NCI-H69 (cell line): ENCODE results near the gene GLUL.

Experiments used
- DNase-seq: peaks from one replicate; lab custom pipeline; 2025; lab: John Stamatoyannopoulos, UW

Gene GLUL

GRCh38 chr1:182391362-182392049, at the start of gene GLUL:
Gene GLUL (minus strand): TSS chr1:182391790. CDS start chr1:182388737, 3,053 bp downstream.
- DNase-seq: peak; percentile 98

- DNase-seq: no peak
Observed at GRCh38 chr1:182438326-182438725, 46.7 kb upstream of the GLUL start.

GRCh38 chr1:182433580-182433979, 42.0 kb upstream of the GLUL start:
- no peak for DNase-seq

- no peak for DNase-seq
Observed at GRCh38 chr1:182431278-182431677, 39.7 kb upstream of the GLUL start.

DNA sequence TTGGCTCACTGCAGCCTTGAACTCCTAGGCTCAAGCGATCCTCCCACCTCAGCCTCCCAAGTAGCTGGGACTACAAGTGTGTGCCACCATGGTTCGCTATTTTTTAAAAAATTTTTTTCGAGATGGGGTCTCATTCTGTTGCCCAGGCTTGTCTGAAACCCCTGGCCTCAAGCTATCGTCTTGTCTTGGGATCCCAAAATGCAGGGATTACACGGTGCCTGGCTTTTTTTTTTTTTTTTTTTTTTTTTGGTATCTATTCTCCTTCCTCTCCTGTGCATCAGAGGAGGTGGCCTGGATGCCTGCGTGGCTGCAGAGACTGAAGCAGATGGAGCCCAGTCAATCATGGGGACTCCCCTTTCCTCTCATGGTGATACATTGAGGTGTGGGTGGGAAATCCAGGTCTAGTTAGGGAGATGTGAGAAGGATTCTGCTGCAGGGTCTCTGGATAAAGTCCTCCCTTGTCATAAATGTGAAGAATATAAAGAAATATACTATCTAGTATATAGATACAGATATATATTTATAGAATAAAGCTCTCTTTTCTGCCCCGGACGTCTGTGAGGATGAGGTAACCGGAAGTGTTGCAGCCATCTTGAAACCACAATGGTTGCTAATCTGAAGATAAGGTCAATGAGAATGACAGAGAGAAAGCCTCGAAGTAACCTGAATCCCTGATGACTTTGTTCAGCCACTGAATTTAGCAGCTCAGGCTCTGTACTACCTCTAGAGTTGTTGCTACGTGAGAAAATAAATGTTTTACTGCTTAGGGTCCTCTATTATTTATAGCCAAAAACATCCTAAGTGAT, 38.9 kb upstream of the GLUL start:
- no peak for DNase-seq

DNA sequence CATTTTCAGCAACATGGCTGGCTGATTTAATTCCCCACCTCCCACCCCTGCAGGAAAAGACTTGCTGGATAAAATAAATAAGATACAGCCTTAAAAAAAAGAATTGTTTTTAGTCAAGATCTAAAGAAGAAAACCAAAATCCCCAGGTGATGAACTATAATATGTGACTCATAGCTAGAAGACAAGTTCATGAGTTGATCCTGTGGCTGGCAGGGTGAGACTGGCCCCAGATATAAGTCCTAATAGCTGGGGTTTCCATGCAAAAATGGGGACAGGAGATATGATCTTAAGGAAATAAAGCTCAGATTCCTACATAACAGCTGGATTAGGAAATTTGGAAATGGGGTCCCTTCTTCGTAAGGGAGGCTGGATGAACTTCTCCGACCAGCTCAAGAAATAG, 36.5 kb upstream of the GLUL start:
- DNase-seq: no peak

DNA sequence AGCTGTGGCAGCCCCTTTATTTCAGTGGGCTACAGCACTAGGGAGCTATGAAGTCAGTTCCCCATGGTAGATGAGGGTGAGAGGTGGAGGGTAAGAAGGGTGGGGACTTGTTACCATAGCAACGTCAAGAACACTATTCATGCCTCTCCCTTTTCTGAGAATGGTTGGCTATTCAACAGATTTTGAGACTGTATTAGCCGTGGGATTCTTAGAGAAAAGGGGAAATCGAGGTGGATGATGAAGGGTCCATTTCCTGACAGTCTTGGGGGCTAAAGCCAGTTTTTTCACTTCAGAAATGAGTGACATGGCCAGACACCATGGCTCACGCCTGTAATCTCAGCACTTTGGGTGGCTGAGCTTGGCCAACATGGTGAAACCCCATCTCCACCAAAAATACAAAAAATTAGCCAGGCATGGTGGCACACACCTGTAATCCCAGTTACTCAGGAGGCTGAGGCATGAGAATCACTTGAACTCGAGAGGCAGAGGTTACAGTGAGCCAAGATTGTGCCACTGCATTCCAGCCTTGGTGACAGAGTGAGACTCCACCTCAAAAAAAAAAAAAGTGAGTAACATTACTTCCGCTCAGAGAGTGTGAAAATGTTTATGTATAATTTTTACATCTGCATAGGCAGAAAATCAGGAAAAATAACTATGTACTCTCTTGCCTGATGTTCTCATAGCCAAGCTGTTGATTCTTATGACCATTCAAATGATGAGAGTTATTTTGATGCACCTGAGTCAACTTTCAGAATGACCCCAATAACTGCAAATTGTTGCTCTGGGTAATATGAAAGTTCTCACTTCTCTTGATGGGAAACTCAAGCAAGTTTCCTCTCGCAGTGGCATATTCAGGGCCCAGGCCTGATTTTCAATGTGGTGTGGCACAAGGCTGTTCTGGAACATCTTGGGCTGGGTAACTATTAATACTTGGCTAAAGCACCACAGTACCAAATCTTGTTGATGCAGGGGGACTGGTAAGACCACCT, 35.1 kb upstream of the GLUL start:
- no peak for DNase-seq

- no peak for DNase-seq
Observed at GRCh38 chr1:182415789-182416188, 24.2 kb upstream of the GLUL start.

DNA sequence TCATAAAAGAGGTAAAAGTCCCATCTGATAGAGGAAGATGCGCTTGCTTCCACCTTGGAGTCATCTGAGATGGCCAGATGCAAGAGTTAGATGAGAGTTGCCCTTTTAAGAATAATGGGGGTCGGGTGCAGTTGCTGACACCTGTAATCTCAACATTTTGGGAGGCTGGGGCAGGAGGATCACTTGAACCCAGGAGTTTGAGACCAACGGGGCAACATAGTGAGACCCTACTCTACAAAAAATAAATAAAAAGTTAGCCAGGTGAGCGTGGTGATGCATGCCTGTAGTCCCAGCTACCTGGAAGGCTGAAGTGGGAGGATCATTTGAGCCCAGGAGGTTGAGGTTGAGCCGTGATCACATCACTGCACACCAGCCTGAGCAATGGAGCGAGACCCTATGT, 22.4 kb upstream of the GLUL start:
- DNase-seq: no peak

GRCh38 chr1:182413486-182413885, 21.9 kb upstream of the GLUL start:
- no peak for DNase-seq

- DNase-seq: no peak
Observed at GRCh38 chr1:182410620-182411273, 19.2 kb upstream of the GLUL start.

GRCh38 chr1:182410138-182410537, 18.5 kb upstream of the GLUL start:
- DNase-seq: no peak

DNA sequence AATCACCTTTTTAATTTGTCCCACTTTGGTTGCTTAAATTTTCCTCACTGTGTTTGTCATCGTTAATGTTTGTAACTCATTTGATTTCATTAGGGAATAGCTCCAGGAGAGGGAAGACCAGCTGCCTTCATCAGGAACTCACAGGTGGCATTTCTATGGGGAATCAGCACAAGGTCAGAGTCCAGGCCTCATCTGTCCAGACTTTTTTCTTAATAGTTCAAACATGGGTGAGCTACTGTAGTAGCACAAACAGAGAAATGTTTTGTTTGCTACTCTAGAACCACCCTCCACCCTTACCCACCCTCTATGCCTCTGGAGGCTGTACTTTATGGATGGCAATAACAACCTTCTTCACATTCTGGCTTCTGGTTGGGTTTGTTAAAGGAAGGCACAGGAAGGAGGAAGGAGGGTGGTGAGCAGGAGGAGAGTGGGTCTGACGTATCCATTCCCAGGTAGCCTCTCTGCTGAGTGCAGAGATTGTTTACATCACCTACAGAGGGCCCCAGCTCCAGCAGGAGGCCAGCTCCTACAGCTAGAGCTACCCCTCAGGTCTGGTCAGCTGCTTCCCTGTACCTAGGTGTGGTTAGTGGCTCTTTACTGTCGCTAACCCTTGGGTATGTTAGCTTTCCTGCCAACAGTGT, 17.0 kb upstream of the GLUL start:
- DNase-seq: peak; percentile 31

DNA sequence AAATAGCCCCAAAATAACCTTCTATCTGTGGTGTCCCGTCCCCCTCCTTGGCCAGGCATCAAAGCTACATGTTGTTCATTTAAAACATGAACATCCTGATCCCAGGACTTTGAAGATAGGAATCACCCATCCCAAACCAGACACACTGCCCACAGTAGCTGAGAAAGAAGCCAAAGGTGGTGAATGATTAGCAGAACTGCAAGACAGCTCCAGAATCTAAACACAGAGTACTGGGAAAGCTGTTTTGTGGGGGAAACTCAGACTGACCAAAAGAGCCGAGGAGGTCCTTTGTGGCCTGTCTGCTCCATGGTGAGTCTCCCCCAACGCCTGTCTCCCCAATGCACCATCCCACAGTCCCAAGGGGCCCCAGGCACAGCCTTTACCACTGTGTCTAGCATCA, 16.1 kb upstream of the GLUL start:
- no peak for DNase-seq

- no peak for DNase-seq
Observed at GRCh38 chr1:182406012-182406411, 14.4 kb upstream of the GLUL start.

- no peak for DNase-seq
Observed at GRCh38 chr1:182405578-182405977, 14.0 kb upstream of the GLUL start.

GRCh38 chr1:182404781-182405180, 13.2 kb upstream of the GLUL start:
- peak; percentile 13 for DNase-seq

DNA sequence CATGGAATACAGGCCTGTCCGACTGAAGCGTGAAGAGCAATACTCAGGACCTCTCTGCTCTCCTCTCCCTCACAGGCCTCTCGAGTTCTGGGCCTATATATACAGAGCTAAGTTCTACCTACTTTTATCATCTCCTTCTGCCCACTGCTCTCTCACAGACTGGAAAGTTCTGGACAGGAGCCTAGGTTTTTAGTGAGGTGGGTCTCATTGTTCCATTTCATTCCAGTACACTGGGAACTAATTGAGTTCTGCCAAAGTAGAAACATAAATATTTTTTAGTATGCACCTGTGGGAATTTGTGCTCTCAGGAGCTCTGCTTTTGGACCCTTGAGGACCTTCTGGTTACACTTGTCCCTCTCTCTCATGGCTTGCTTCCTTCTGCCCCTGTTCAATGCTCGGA, 9.0 kb upstream of the GLUL start, which contains the start of gene TEDDM1:
Gene TEDDM1 (minus strand): TSS at position 101 of the 400 bp plus-strand sequence. CDS start 182 bp downstream, outside the sequence.
- no peak for DNase-seq

GRCh38 chr1:182397653-182398393, 6.2 kb upstream of the GLUL start:
- no peak for DNase-seq

GRCh38 chr1:182395906-182396305, 4.3 kb upstream of the GLUL start:
- DNase-seq: no peak
